Fibroblast of lung (primary cell): ENCODE data around the gene PMP22. TPM values are rescaled to one million over a fixed set of nuclear protein-coding genes. Genes with fewer than 3 reads are reported as not detected.

Experiments used
- DNase-seq, 2 donors: peaks; one replicate each; pipeline versions ENCODE4 v3.0.0 to v3.0.0-alpha.2; 2010; ENCODE audit warnings: low read depth in 2 of 2
- H2AFZ ChIP-seq: 2 replicates; pipeline ENCODE4 v1.5.1; 2012; ENCODE audit warnings: low read length, control low read depth, inconsistent platforms
- H3K27ac ChIP-seq: 2 replicates; pipeline ENCODE4 v1.5.1; 2011; ENCODE audit warnings: low read length, control low read depth; ENCODE audit not compliant: insufficient read depth
- H3K27me3 ChIP-seq: 2 replicates; pipeline ENCODE4 v1.5.1; 2011; ENCODE audit warnings: mild to moderate bottlenecking, low read length; ENCODE audit not compliant: control insufficient read depth, insufficient read depth
- H3K36me3 ChIP-seq: 2 replicates; pipeline ENCODE4 v1.5.1; 2011; ENCODE audit warnings: low read length; ENCODE audit not compliant: control insufficient read depth, insufficient read depth
- H3K4me1 ChIP-seq: 2 replicates; pipeline ENCODE4 v1.5.1; 2011; ENCODE audit warnings: low read length; ENCODE audit not compliant: control insufficient read depth, insufficient read depth; ENCODE audit errors: extremely low read depth
- H3K4me2 ChIP-seq: 2 replicates; pipeline ENCODE4 v1.5.1; 2011; ENCODE audit warnings: low read length, control low read depth; ENCODE audit not compliant: insufficient read depth; ENCODE audit errors: extremely low read depth
- H3K4me3 ChIP-seq, 4 experiments: fragments of 200-600 bp in 1 of 4; sonication (generic) in 1 of 4; replicated peaks in 1 of 4; 2 replicates each; pipeline ENCODE4 v1.5.1; 2011 to 2016; ENCODE audit warnings: low read length in 4 of 4, low read depth in 3 of 4, mild to moderate bottlenecking in 3 of 4, control low read depth in 2 of 4, inconsistent platforms in 1 of 4, mixed read lengths in 1 of 4; ENCODE audit not compliant: insufficient read depth in 1 of 4; ENCODE audit errors: control extremely low read depth in 1 of 4
- H3K79me2 ChIP-seq: 2 replicates; pipeline ENCODE4 v1.5.1; 2012; ENCODE audit warnings: mild to moderate bottlenecking, low read length, inconsistent platforms; ENCODE audit not compliant: control insufficient read depth, insufficient read depth
- H3K9ac ChIP-seq: 2 replicates; pipeline ENCODE4 v1.5.1; 2011; ENCODE audit warnings: mild to moderate bottlenecking, low read length, control low read depth; ENCODE audit not compliant: insufficient read depth
- H3K9me3 ChIP-seq: 2 replicates; pipeline ENCODE4 v1.5.1; 2012; ENCODE audit warnings: low read depth, low read length; ENCODE audit not compliant: control insufficient read depth, insufficient read depth
- H4K20me1 ChIP-seq: 2 replicates; pipeline ENCODE4 v1.5.1; 2011; ENCODE audit warnings: low read length; ENCODE audit not compliant: control insufficient read depth, insufficient read depth; ENCODE audit errors: extremely low read depth
- EZH2 ChIP-seq: IDR thresholded peaks from 2 replicates; pipeline ENCODE4 v1.5.1; 2012; ENCODE audit warnings: low read length, control low read depth, mild to moderate bottlenecking; ENCODE audit errors: missing control alignments
- polyA plus RNA-seq, 2 donors: library from polyadenylated mRNA; depleted of rRNA in 1 of 2; stranded (reverse) in 1 of 2; unstranded in 1 of 2; fragments of >200 nt; gene quantifications; 2 replicates each; pipeline ENCODE4 v1.2.1, GENCODE V29; 2011 to 2012; ENCODE audit warnings: missing spikeins in 1 of 2
- total RNA-seq: library from RNA; depleted of rRNA; stranded (reverse); fragments of >200 nt; gene quantifications from 2 replicates; pipeline ENCODE4 v1.2.1, GENCODE V29; 2014
- TF ChIP-seq, protein P1 (sequence below), 2 donors: IDR thresholded peaks in 1 of 2; conservative IDR thresholded peaks in 1 of 2; 1 replicate in 1 of 2; 2 replicates in 1 of 2; pipeline ENCODE4 v1.5.1; 2011 to 2012; ENCODE audit warnings: low read length in 2 of 2, control low read depth in 1 of 2, inconsistent platforms in 1 of 2, low read depth in 1 of 2, mild to moderate bottlenecking in 1 of 2

Gene PMP22
- total and polyA plus RNA-seq, 2 donors (not counting 1 experiment from before 2014, with no cell fraction given) = 74.0 to 269 TPM

GRCh38 chr17:15239491-15239890 is 25.6 kb downstream of the PMP22 start:
- Histone ChIP-seq H3K4me2 (no peak overlapping the region), H3K9ac (no peak overlapping the region), H4K20me1 (no peaks in the 10 kb centered on the region), H3K79me2 (peaks cover 12% of the 10 kb centered on the region), H3K4me3 (no peak overlapping the region), H3K27ac (no peak overlapping the region), H2AFZ (no peak overlapping the region), H3K9me3 (no peaks in the 10 kb centered on the region), H3K36me3 (peaks cover 15% of the 10 kb centered on the region), H3K4me1 (peaks cover 2% of the 10 kb centered on the region), H3K27me3 (no peaks in the 10 kb centered on the region)
- TF ChIP-seq, protein P1, sequence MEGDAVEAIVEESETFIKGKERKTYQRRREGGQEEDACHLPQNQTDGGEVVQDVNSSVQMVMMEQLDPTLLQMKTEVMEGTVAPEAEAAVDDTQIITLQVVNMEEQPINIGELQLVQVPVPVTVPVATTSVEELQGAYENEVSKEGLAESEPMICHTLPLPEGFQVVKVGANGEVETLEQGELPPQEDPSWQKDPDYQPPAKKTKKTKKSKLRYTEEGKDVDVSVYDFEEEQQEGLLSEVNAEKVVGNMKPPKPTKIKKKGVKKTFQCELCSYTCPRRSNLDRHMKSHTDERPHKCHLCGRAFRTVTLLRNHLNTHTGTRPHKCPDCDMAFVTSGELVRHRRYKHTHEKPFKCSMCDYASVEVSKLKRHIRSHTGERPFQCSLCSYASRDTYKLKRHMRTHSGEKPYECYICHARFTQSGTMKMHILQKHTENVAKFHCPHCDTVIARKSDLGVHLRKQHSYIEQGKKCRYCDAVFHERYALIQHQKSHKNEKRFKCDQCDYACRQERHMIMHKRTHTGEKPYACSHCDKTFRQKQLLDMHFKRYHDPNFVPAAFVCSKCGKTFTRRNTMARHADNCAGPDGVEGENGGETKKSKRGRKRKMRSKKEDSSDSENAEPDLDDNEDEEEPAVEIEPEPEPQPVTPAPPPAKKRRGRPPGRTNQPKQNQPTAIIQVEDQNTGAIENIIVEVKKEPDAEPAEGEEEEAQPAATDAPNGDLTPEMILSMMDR (conservative IDR thresholded peaks at IDR 0.05 in 1 of 2, IDR thresholded peaks at IDR 0.05 in 1 of 2; ENCODE audit: low read depth in 1 of 2, low read length in 2 of 2) = no peak
- no peak for TF ChIP-seq EZH2
- DNase-seq = no peak

DNA sequence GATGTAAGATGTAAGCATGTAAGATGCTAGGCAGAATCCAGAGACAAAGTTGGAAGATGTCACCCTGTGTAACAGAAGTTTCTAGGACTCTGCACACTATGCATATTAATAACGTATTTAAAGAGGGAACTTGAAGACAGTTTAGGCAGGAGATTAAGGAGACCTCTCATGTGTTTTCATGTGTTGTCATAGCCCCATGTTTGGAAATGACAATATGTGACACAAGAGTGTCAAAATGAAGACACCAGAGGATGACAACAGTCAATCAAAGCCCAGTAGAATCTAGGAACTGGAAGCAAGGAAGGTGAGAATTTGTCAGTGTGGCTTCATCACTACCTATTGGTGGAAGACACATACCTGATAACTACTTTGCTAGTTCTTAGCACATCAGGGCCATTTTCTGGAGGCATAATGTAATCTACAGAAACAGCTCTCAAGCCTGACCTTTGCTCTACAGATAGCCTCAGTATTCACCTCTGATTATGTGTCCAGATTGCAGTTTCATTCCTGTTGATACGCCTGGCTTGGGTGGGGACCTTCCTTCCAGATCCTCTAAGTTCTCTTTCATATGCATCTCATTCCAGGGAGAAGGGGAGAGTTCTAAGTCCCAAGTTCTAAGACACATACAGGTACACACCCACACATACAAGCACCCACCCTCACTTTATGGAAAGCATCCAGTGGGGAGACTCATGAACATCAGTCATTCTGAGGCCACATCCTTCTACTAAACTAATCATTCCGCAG is 26.3 kb downstream of the PMP22 start:
- H4K20me1 ChIP-seq = no peaks in the 10 kb centered on the region
- H3K4me1 ChIP-seq = peaks cover 2% of the 10 kb centered on the region
- H3K9me3 ChIP-seq = no peaks in the 10 kb centered on the region
- DNase-seq = no peak
- H3K36me3 ChIP-seq = peaks cover 15% of the 10 kb centered on the region
- TF ChIP-seq, protein P1 (conservative IDR thresholded peaks at IDR 0.05 in 1 of 2, IDR thresholded peaks at IDR 0.05 in 1 of 2; ENCODE audit: low read depth in 1 of 2, low read length in 2 of 2) = no peak
- H3K9ac ChIP-seq = no peak overlapping the region
- no peak overlapping the region for H2AFZ ChIP-seq
- peaks cover 8% of the 10 kb centered on the region for H3K79me2 ChIP-seq
- no peak overlapping the region for H3K27ac ChIP-seq
- H3K4me3 ChIP-seq = no peak overlapping the region
- no peaks in the 10 kb centered on the region for H3K27me3 ChIP-seq
- no peak overlapping the region for H3K4me2 ChIP-seq

- no peak overlapping the region for H3K4me2 ChIP-seq
These were observed 27.1 kb downstream of the PMP22 start for GRCh38 chr17:15238057-15238456.

More at GRCh38 chr17:15238057-15238456, 27.1 kb downstream of the PMP22 start:
- Histone ChIP-seq H4K20me1 (no peaks in the 10 kb centered on the region), H3K4me1 (peaks cover 6% of the 10 kb centered on the region), H2AFZ (no peak overlapping the region), H3K79me2 (peaks cover 7% of the 10 kb centered on the region), H3K9ac (no peak overlapping the region), H3K27me3 (no peaks in the 10 kb centered on the region), H3K36me3 (peaks cover 15% of the 10 kb centered on the region), H3K9me3 (no peaks in the 10 kb centered on the region), H3K4me3 (no peak overlapping the region), H3K27ac (no peak overlapping the region)
- no peak for TF ChIP-seq EZH2
- TF ChIP-seq, protein P1 (conservative IDR thresholded peaks at IDR 0.05 in 1 of 2, IDR thresholded peaks at IDR 0.05 in 1 of 2; ENCODE audit: low read depth in 1 of 2, low read length in 2 of 2) = no peak
- no peak for DNase-seq
